ENCODE measurements around the gene SPATA17. TPM values are rescaled to one million over a fixed set of nuclear protein-coding genes. Genes with fewer than 3 reads are reported as not detected.
"Not testable (repeated sequence)": the region's sequence is repeated elsewhere in the genome, so short reads cannot be mapped to it uniquely, and the experiment has no call there.

The SPATA17 gene
- 1 to 10 TPM in 1 of 4 donors, not detected in 3; 2.6 TPM for total RNA-seq

- Histone ChIP-seq H3K9me3 (no peaks in the 10 kb centered on the region), H3K36me3 (no peaks in the 10 kb centered on the region), H3K27ac (peak within 1 kb of the TSS; percentile 74 to 90 (median 78)), H3K27me3 (no peaks in the 10 kb centered on the region), H3K4me1 (peaks cover 0 to 36% (median 4%) of the 10 kb centered on the region in 4 donors), H3K4me3 (peak within 1 kb of the TSS; percentile 58 to 86 (median 72))
- DNase-seq = peak; percentile 70 to 89 (median 84)
- TF ChIP-seq, protein P1, sequence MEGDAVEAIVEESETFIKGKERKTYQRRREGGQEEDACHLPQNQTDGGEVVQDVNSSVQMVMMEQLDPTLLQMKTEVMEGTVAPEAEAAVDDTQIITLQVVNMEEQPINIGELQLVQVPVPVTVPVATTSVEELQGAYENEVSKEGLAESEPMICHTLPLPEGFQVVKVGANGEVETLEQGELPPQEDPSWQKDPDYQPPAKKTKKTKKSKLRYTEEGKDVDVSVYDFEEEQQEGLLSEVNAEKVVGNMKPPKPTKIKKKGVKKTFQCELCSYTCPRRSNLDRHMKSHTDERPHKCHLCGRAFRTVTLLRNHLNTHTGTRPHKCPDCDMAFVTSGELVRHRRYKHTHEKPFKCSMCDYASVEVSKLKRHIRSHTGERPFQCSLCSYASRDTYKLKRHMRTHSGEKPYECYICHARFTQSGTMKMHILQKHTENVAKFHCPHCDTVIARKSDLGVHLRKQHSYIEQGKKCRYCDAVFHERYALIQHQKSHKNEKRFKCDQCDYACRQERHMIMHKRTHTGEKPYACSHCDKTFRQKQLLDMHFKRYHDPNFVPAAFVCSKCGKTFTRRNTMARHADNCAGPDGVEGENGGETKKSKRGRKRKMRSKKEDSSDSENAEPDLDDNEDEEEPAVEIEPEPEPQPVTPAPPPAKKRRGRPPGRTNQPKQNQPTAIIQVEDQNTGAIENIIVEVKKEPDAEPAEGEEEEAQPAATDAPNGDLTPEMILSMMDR (IDR thresholded peaks at IDR 0.05) = peak in 4 of 6 experiments; percentile 30 to 67 (median 58)
- TF ChIP-seq POLR2A (IDR thresholded peaks at IDR 0.05) = peak; percentile 33 to 39
Observed at GRCh38 chr1:217630711-217631591, at the start of gene SPATA17, which contains the start of gene GPATCH2. TSS of gene SPATA17 (plus strand) at chr1:217631344. CDS start at chr1:217631379, 35 bp downstream. TSS of gene GPATCH2 (minus strand) at chr1:217631090. CDS start at chr1:217630971, 119 bp downstream.

DNA sequence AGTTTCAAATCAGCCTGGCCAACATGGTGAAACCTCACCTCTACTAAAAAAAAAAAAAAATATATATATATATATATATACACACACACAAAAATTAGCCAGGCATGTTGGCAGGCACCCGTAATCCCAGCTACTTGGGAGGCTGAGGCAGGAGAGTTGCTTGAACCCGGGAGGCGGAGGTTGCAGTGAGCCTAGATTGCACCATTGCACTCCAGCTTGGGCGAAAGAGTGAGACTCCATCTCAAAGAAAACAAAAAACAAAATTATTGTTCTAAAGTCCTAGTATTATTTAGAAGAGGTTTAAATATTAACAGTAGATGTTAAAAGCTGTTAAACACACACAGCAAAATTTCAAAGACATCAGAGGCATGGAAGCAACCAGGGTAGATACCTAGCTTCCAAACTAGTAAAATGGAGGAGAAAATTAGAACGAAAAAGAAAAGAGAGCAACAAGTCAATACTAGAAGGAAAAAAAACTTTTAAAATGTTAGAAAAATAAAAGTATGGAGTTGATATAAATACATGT lies 46.8 kb upstream of the SPATA17 start:
- H3K36me3 ChIP-seq, H3K9me3 ChIP-seq, H3K4me1 ChIP-seq: not testable (repeated sequence)

DNA sequence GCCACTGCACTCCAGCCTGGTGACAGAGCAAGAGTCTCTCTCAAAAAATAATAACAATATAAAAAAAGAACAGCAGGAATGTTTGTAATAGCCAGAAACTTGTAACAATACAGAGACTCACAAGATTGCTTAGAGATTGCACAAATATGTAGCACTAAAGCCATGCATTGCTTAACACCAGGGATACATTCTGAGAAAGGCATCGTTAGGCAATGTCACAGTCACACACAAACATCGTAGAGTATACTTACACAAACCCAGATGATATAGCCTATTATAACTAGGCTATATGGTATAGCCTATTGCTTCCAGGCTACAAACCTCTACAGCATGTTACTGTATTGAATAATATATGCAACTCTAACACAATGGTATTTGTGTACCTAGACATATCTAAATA lies 45.6 kb upstream of the SPATA17 start:
- H3K27ac ChIP-seq = no peak overlapping the region
- no peak for DNase-seq
- H3K27me3 ChIP-seq = no peaks in the 10 kb centered on the region
- no peaks in the 10 kb centered on the region for H3K9me3 ChIP-seq
- no peaks in the 10 kb centered on the region for H3K4me1 ChIP-seq
- no peaks in the 10 kb centered on the region for H3K36me3 ChIP-seq
- H3K4me3 ChIP-seq = no peak overlapping the region
- TF ChIP-seq POLR2A (IDR thresholded peaks at IDR 0.05) = no peak
- TF ChIP-seq, protein P1 (IDR thresholded peaks at IDR 0.05) = no peak

More for the DNA sequence above, 46.8 kb upstream of the SPATA17 start:
- DNase-seq, H3K27me3 ChIP-seq, H3K27ac ChIP-seq, H3K4me3 ChIP-seq: not testable (repeated sequence)

DNA sequence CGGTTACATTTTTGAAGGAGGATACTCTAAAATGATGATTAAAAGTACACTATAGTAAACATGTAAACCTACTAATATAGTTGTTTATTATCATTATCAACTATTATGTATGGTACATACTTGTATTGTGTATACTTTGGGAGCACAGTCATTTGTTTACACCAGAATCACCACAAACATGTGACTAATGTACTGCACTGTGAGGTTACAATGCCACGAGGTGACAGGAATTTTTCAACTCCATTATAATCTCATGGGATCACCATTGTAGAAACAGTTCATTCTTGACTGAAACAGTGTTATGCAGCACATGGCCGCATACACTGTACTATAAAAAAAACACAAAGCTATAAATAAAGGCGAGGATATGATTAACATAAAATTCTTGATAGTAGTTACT lies 44.6 kb upstream of the SPATA17 start:
- Histone ChIP-seq H3K36me3 (no peaks in the 10 kb centered on the region), H3K9me3 (no peaks in the 10 kb centered on the region), H3K27ac (no peak overlapping the region), H3K4me1 (no peaks in the 10 kb centered on the region), H3K4me3 (no peak overlapping the region), H3K27me3 (no peaks in the 10 kb centered on the region)
- no peak for TF ChIP-seq POLR2A (IDR thresholded peaks at IDR 0.05)
- TF ChIP-seq, protein P1 (IDR thresholded peaks at IDR 0.05) = no peak
- no peak for DNase-seq

DNA sequence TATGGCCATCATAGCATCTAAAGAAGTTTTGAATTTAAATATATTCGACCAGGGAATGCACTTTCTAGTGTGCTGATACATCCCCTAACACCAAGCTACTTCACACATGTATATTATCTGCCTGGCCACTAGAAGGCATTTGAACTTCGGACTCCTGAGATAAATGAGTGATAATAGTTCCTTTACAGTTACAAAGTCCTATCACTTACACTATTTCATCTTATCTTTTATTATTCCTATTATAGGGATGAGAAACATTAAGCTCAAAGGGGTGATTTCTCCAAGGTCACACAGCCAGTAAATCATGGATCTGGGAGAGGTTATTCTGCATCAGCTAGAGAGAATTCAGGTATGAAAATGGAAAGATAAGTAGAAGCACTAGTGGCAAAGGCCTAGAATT lies 40.5 kb upstream of the SPATA17 start:
- Histone ChIP-seq H3K4me3 (no peak overlapping the region), H3K36me3 (no peaks in the 10 kb centered on the region), H3K4me1 (no peaks in the 10 kb centered on the region), H3K27me3 (no peaks in the 10 kb centered on the region), H3K9me3 (no peaks in the 10 kb centered on the region), H3K27ac (no peak overlapping the region)
- peak in 1 of 3 donors; percentile 51 for DNase-seq
- no peak for TF ChIP-seq POLR2A (IDR thresholded peaks at IDR 0.05)
- TF ChIP-seq, protein P1 (IDR thresholded peaks at IDR 0.05) = peak in 3 of 6 experiments; percentile 65 to 66 (median 65)

- H3K27me3 ChIP-seq = no peaks in the 10 kb centered on the region
- no peaks in the 10 kb centered on the region for H3K9me3 ChIP-seq
- H3K4me3 ChIP-seq = no peak overlapping the region
- no peak for TF ChIP-seq POLR2A (IDR thresholded peaks at IDR 0.05)
- TF ChIP-seq, protein P1 (IDR thresholded peaks at IDR 0.05) = no peak
- H3K4me1 ChIP-seq = no peaks in the 10 kb centered on the region
- DNase-seq = no peak
- H3K27ac ChIP-seq = no peak overlapping the region
- peaks cover 0 to 6% (median 0%) of the 10 kb centered on the region in 3 donors for H3K36me3 ChIP-seq
Observed at GRCh38 chr1:217599154-217599553, 32.0 kb upstream of the SPATA17 start.
